Esophagus squamous epithelium (tissue), 5 donors: Measurements from ENCODE around the gene SINHCAF. TPM values are rescaled to one million over a fixed set of nuclear protein-coding genes. Genes with fewer than 3 reads are reported as not detected.
"Not testable (repeated sequence)": the region's sequence is repeated elsewhere in the genome, so short reads cannot be mapped to it uniquely, and the experiment has no call there.

ENCODE experiments used
- DNase-seq: peaks from one replicate; lab custom pipeline; 2025; lab: John Stamatoyannopoulos, UW
- H3K27ac ChIP-seq, 4 donors: fragments of 200-600 bp; sonication (generic); one replicate each; pipeline ENCODE4 v1.5.1; 2016 to 2019; ENCODE audit warnings: mild to moderate bottlenecking in 1 of 4
- H3K27me3 ChIP-seq, 4 donors: fragments of 200-600 bp; sonication (generic); 1 replicate in 3 of 4; 2 replicates in 1 of 4; pipeline versions ENCODE4 v1.5.1 to v1.6.0; 2017 to 2021; ENCODE audit warnings: antibody characterized with exemption in 1 of 4
- H3K36me3 ChIP-seq, 3 donors: fragments of 200-600 bp; sonication (generic); one replicate each; pipeline ENCODE4 v1.5.1; 2016 to 2019
- H3K4me1 ChIP-seq, 3 donors: fragments of 200-600 bp; sonication (generic); one replicate each; pipeline ENCODE4 v1.5.1; 2017 to 2019
- H3K4me3 ChIP-seq, 4 donors: fragments of 200-600 bp; sonication (generic); 1 replicate in 3 of 4; 2 replicates in 1 of 4; pipeline ENCODE4 v1.5.1; 2016 to 2019; ENCODE audit warnings: mild to moderate bottlenecking in 2 of 4, moderate library complexity in 1 of 4
- H3K9me3 ChIP-seq, 3 donors: fragments of 200-600 bp; sonication (generic); one replicate each; pipeline ENCODE4 v1.5.1; 2016 to 2019
- CTCF ChIP-seq, 6 experiments: fragments of 450-650 bp in 4 of 6; fragments of 200-600 bp in 2 of 6; sonication (generic) in 2 of 6; IDR thresholded peaks; one replicate each; pipeline ENCODE4 v1.5.1; 2016 to 2019; ENCODE audit warnings: antibody characterized with exemption in 6 of 6, mild to moderate bottlenecking in 4 of 6, moderate library complexity in 4 of 6
- POLR2A ChIP-seq, 4 donors: fragments of 450-650 bp; IDR thresholded peaks; one replicate each; pipeline ENCODE4 v1.6.1; 2017; ENCODE audit warnings: antibody characterized with exemption in 4 of 4, mild to moderate bottlenecking in 4 of 4, moderate library complexity in 3 of 4
- WGBS, 2 donors: methylation state at CpG; one replicate each; pipeline ENCODE4 v1.1.5; 2018; 5-methylcytosine and 5-hydroxymethylcytosine counted together
- intact Hi-C: fragments of 100-400 bp; cut with DNase I; formaldehyde crosslinking; loops from one replicate; pipeline ENCODE4 v1.15.0; 2022
- total RNA-seq, 4 donors: library from RNA; depleted of rRNA; stranded (reverse); fragments of >200 nt; gene quantifications; one replicate each; pipeline ENCODE4 v1.1.0, GENCODE V29; 2016
- donor health status: DM: yes; HTN: yes; CAD: no.

Gene SINHCAF
- total RNA-seq, 4 donors from 2014 or later = 52.2 to 71.9 (median 62.0) TPM

DNA sequence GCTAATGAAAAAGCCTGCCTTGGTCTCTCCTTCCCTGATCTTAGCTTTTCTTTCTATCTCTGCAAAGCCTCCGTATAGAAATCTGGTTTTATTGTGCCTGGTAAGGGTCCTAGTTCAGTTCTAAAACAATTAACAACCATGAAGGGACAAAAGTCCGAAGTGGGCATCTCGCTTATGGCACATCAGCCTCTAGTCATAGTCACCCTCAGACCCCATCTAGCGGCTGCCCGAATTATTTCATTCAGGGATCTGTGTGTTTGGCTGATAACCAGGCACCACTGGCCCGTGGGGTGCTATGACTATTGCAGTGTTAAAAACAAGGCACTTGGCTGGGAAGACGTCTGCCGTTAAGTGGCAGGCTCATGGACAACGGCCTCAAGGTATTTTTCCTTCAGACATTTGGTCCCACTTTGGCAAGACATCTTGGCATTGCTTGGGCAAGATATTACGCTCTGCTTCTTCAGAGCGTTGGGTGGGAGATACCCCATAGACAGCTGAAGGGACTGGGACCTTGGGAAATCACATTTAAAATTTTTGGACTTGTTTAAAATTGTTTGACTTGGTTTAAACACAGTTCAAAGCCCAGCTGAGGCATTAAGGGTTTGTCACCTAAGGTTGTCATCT is 87.1 kb downstream of the SINHCAF start:
- Histone ChIP-seq H3K4me1 (peaks cover 2 to 14% (median 3%) of the 10 kb centered on the region in 3 donors), H3K27me3 (peaks cover 0 to 48% (median 0%) of the 10 kb centered on the region in 4 donors), H3K27ac (no peak overlapping the region), H3K9me3 (no peaks in the 10 kb centered on the region), H3K4me3 (peak overlapping the region in 1 of 4 donors; percentile 24), H3K36me3 (no peaks in the 10 kb centered on the region)
- DNase-seq = no peak
- TF ChIP-seq CTCF (IDR thresholded peaks at IDR 0.05) = peak; percentile 29 to 76 (median 64)
- no peak for TF ChIP-seq POLR2A (IDR thresholded peaks at IDR 0.05)
- intact Hi-C loops = loop anchor here (10.0 kb wide), 1 partner anchor 394 kb away; no protein-coding TSS in a partner anchor
- WGBS, 2 donors = 17 to 18% methylated on average over 11 of the region's 11 CpGs

DNA sequence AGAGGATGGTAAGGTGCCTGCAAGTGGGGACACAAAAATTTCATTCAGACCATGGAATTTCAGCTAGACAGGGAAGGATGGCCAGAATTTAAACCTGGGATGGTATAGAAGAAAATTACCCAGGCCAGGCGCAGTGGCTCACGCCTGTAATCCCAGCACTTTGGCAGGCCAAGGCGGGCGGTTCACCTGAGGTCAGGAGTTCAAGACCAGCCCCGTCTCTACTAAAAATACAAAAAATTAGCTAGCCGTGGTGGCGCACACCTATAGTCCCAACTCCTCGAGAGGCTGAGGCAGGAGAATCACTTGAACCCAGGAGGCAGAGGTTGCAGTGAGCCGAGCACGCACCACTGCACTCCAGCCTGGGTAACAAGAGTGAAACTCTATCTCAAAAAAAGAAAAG is 87.6 kb downstream of the SINHCAF start:
- intact Hi-C loops = loop anchor here (10.0 kb wide), 1 partner anchor 394 kb away; no protein-coding TSS in a partner anchor
- 48 to 52% methylated on average over 10 of the region's 10 CpGs for WGBS, 2 donors
- peak overlapping the region in 1 of 4 donors; percentile 24 for H3K4me3 ChIP-seq
- H3K36me3 ChIP-seq, H3K9me3 ChIP-seq, H3K27ac ChIP-seq, DNase-seq: not testable (repeated sequence)
- H3K4me1 ChIP-seq = peaks cover 2 to 14% (median 3%) of the 10 kb centered on the region in 3 donors
- H3K27me3 ChIP-seq = peaks cover 0 to 49% (median 0%) of the 10 kb centered on the region in 4 donors

GRCh38 chr12:31236998-31237637 is 88.8 kb downstream of the SINHCAF start:
- Histone ChIP-seq H3K36me3 (no peaks in the 10 kb centered on the region), H3K27ac (no peak overlapping the region), H3K27me3 (peaks cover 0 to 49% (median 0%) of the 10 kb centered on the region in 4 donors), H3K4me3 (no peak overlapping the region), H3K9me3 (no peaks in the 10 kb centered on the region), H3K4me1 (peaks cover 2 to 14% (median 3%) of the 10 kb centered on the region in 3 donors)
- WGBS, 2 donors = 74 to 82% methylated on average over 5 to 11 of the region's 11 CpGs
- intact Hi-C loops = loop anchor here (10.0 kb wide), 1 partner anchor 392 kb away; no protein-coding TSS in a partner anchor
- TF ChIP-seq CTCF (IDR thresholded peaks at IDR 0.05) = no peak
- no peak for TF ChIP-seq POLR2A (IDR thresholded peaks at IDR 0.05)
- DNase-seq = no peak

GRCh38 chr12:31235868-31236395 is 90.0 kb downstream of the SINHCAF start:
- Histone ChIP-seq H3K36me3 (no peaks in the 10 kb centered on the region), H3K27ac (no peak overlapping the region), H3K27me3 (peaks cover 0 to 49% (median 0%) of the 10 kb centered on the region in 4 donors), H3K4me1 (peaks cover 2 to 14% (median 3%) of the 10 kb centered on the region in 3 donors), H3K4me3 (no peak overlapping the region), H3K9me3 (no peaks in the 10 kb centered on the region)
- WGBS, 2 donors = 64 to 71% methylated on average over 9 of the region's 9 CpGs
- TF ChIP-seq CTCF (IDR thresholded peaks at IDR 0.05) = no peak
- TF ChIP-seq POLR2A (IDR thresholded peaks at IDR 0.05) = no peak
- intact Hi-C loops = loop anchor here (10.0 kb wide), 1 partner anchor 391 kb away; no protein-coding TSS in a partner anchor
- DNase-seq = no peak

DNA sequence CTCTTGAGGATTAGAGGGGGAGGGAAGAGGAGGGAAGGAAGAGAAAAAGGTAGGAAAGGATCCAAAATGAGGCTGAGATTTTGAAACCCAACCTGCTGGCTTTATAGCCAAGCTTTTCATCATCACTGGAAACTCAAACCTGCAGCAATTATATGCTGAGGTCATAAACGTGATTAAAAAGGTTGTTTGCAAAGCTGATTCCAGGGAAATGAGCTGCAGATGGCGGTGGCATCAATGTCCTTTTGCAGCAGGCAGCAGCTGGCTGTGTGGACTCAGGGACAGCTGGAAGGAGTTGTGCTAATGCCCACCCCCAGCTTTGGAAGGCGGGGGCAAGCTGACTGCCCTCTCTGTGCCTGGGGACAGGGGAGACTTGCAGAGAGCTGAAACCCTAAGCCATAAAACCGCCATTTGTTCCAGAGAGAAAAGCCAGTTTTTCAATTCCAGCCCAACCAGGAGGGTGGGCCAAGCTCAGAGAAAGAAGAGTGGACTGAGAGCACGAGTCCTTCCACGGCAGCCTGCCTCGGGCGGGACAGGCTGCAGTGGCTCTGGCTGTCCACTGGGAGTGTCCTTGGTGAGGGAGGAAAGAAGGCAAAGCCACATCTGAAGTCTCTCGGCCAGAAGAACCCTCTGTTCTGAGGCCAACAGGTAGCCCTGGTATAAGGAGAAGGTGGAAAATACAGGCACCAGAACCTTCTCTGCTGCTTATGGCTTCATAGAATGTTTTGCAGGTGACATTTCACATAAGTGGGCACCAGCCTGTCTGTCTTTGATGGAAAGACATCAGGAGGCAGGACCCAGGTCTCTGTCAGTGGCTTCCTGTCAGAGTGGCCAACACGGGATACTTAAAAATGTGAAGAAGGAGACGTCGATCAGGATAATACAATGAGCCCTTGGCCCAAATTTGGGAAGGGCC is 90.7 kb downstream of the SINHCAF start:
- TF ChIP-seq CTCF (IDR thresholded peaks at IDR 0.05) = peak in 5 of 6 experiments; percentile 18 to 54 (median 27)
- TF ChIP-seq POLR2A (IDR thresholded peaks at IDR 0.05) = no peak
- Histone ChIP-seq H3K4me1 (peaks cover 2 to 14% (median 3%) of the 10 kb centered on the region in 3 donors), H3K27me3 (peaks cover 0 to 47% (median 0%) of the 10 kb centered on the region in 4 donors), H3K27ac (no peak overlapping the region), H3K4me3 (no peak overlapping the region), H3K9me3 (no peaks in the 10 kb centered on the region), H3K36me3 (no peaks in the 10 kb centered on the region)
- intact Hi-C loops = loop anchor here (10.0 kb wide), 1 partner anchor 390 kb away; no protein-coding TSS in a partner anchor
- DNase-seq = no peak
- 53 to 59% methylated on average over 10 to 11 of the region's 12 CpGs for WGBS, 2 donors
